GM18519 (cell line): Measurements from ENCODE around the gene PRH2.

Source experiments
- ATAC-seq: cut with Tn5 transposase; IDR thresholded peaks from one replicate; pipeline ENCODE4 v1.9.1; 2021; ENCODE audit warnings: mild to moderate bottlenecking, moderate library complexity; ENCODE audit not compliant: unreplicated experiment, low FRiP score

The PRH2 gene

GRCh38 chr12:10928746-10929286 is at the start of gene PRH2:
TSS of gene PRH2 (plus strand) at chr12:10929236. CDS start at chr12:10929274, 38 bp downstream.
- ATAC-seq: no peak

- no peak for ATAC-seq
Measured at GRCh38 chr12:10884086-10884725, 44.8 kb upstream of the PRH2 start, which contains the start of gene PRH1. TSS of gene PRH1 (minus strand) at chr12:10884255. CDS start at chr12:10884217, 38 bp downstream.

DNA sequence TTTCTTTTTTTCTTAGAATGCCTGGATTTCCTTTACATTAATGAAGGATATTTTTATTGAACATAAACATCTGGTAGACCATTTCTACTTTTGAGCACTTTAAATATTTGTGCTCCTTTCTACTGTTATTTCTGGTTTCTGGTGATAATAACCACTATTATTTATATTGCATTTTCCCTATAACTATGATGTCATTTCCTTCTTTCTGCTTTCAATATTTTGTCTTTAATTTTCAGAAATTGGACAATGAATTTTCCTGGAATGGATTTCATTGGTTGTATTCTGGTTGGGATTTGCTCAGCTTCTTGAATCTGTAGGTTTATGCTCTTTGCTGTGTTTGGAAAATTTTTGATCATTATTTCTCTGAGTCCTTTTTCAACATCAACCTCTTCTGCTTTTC is 39.8 kb upstream of the PRH2 start:
- no peak for ATAC-seq

DNA sequence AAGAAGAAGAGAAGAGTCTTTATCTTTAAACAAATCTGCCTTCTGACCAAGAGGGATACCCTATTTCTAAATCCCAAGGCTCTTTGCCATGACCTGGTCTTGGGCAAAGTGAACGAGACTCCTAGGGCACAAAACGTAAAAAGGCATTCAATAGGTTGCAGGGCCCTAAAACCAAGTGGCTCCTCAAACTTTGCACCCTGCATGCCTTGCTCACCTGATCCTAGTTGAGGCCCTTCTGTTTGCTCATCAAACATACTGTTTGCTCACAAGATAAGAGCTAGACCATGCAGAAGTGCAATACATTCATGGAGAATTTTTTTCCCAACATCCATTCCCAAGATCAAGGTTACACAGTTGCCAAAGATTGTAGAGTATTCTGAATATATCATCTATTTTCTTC is 37.1 kb upstream of the PRH2 start:
- no peak for ATAC-seq

GRCh38 chr12:10896854-10897253 is 32.2 kb upstream of the PRH2 start:
- ATAC-seq: no peak

GRCh38 chr12:10900530-10900929 is 28.5 kb upstream of the PRH2 start:
- no peak for ATAC-seq

GRCh38 chr12:10900972-10901371 is 28.1 kb upstream of the PRH2 start:
- ATAC-seq: no peak

GRCh38 chr12:10901427-10901826 is 27.6 kb upstream of the PRH2 start:
- no peak for ATAC-seq

DNA sequence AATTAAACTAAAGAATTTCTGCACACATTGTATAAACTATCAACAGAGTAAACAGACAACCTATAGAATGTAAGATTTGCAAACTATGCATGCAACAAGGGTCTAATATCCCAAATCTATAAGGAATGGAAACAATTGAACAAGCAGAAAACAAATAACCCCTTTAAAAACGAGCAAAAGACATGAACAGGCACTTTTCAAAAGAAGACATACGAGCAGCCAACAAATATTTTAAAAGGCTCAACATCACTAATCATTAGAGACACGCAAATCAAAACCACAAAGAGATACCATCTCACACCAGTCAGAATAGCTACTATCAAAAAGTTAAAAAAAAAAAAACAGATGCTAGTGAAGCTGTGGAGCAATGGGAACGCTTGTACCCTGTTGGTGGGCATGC is 24.4 kb upstream of the PRH2 start:
- ATAC-seq: no peak

GRCh38 chr12:10909462-10909861 is 19.6 kb upstream of the PRH2 start, which contains the start of gene TAS2R13:
TSS of gene TAS2R13 (minus strand) at chr12:10909562. CDS start at chr12:10909298, 264 bp downstream.
- ATAC-seq: no peak

DNA sequence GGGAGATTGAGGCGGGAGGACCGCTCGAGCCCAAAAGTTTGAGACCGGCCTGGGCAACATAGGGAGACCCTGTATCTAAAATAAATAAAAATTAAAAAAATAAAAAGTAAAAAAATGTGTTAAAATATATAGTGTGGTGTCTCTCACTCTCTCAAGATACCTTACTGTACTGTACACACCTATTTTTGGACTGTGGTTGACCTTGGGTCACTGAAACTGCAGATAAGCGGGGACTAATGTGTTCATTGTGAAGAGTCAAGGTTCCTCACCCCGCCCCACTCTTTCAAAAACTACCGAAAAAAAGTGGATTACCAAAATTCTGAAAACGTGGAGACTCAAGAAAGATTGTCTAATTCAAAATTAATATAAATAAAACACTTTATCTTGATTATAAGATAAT is 18.7 kb upstream of the PRH2 start:
- ATAC-seq: no peak

GRCh38 chr12:10919809-10920208 is 9.2 kb upstream of the PRH2 start:
- ATAC-seq: no peak

GRCh38 chr12:10926269-10926668 is 2.8 kb upstream of the PRH2 start:
- ATAC-seq: no peak

GRCh38 chr12:10936506-10936905 is 7.5 kb downstream of the PRH2 start:
- ATAC-seq: no peak

- ATAC-seq: no peak
Measured at GRCh38 chr12:10939163-10939562, 10.1 kb downstream of the PRH2 start, which contains the start of gene TAS2R14. TSS of gene TAS2R14 (minus strand) at chr12:10939263. CDS start at chr12:10939207, 56 bp downstream.

- ATAC-seq: no peak
Measured at GRCh38 chr12:10940389-10940788, 11.4 kb downstream of the PRH2 start.

- no peak for ATAC-seq
Measured at GRCh38 chr12:10941369-10941768, 12.3 kb downstream of the PRH2 start.

DNA sequence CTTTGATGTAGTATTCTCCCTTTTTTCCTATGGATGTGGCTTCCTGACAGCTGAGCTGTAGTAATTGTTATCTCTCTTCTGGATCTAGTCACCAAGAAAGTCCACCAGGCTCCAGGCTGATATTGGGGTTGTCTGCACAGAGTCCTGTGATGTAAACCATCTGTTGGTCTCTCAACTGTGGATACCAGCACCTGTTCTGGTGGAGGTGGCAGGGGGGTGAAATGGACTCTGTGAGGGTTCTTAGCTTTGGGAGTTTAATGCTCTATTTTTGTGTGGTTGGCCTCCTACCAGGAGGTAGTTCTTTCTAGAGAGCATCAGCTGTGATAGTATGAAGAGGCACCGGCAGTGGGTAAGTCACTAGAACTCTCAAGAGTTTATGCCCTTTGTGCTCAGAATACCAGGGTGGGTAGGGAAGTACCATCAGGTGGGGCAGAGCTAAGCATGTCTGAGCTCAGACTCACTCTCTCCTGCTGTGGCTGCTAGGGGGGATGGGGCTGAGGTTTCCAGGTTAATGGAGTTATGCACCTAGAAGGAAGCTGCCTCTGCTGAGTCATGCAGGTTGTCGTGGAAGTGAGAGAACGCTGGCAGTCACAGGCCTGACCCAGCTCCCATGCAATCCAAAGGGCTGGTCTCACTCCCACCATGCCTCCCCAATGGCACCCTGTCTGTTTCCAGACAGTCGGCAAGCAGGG is 13.0 kb downstream of the PRH2 start:
- no peak for ATAC-seq

DNA sequence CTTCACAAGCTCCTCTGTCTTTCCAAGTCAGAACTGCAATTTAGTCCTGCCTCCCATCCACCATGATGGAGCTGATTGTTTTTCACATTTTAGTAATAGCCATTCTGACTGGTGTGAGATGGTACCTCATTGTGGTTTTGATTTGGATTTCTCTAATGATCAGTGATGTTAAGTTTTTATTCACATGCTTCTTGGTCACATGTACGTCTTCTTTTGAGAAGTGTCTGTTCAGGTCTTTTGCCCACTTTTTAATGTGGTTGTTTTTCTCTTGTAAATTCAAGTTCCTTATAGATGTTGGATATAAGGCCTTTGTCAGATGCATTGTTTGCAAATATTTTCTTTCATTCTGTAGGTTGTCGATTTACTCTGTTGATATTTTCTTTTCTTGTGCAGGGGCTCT is 14.1 kb downstream of the PRH2 start:
- no peak for ATAC-seq

DNA sequence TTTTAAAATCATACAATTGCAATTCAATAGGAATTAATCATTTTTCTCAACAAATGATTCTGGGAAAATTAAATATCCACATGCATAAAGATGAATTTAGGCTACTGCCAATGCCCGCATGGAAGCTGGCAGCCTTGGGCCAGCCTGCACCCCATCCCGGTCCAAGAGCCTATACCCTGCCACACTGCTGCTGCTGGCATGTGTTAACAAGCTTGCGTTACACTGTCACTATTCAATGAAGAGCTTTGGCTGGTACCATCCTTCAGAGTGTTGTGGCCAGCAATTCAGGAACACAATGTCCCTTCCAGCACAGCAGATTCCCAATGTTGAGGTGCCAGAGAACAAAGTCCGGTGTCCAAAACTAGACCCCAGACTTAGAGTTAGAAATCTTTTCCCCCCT is 23.6 kb downstream of the PRH2 start:
- no peak for ATAC-seq

GRCh38 chr12:10956085-10956484 is 27.0 kb downstream of the PRH2 start:
- ATAC-seq: no peak

GRCh38 chr12:10957741-10958140 is 28.7 kb downstream of the PRH2 start:
- no peak for ATAC-seq
